ENCODE data around the gene KRT1. TPM values are rescaled to one million over a fixed set of nuclear protein-coding genes. Genes with fewer than 3 reads are reported as not detected.

The KRT1 gene
- total and polyA plus RNA-seq, 9 donors: not detected

DNA sequence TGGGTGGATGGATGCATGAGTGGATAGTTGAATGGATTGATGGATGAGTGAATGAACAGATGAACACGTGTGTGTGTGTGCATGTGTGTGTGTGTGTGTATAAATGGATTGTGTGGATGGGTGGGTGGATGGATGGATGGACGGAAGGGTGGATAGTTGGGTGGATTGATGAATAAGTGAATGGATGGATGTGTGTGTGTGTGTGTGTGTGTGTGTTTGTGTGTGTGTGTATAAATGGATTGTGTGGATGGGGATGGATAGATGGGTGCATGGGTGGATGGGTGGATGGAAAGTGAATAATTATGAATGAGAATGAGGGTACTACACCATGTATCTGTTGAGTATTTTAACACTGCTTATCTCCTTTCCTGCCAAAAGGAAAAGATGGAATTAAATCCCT is 22.1 kb upstream of the KRT1 start:
- WGBS, 3 donors: 71 to 85% (median 77%) methylated on average over 2 of the region's 2 CpGs
- H3K36me3 ChIP-seq: no peaks in the 10 kb centered on the region
- H3K4me3 ChIP-seq: no peak overlapping the region
- no peaks in the 10 kb centered on the region for H3K4me1 ChIP-seq (ENCODE audit: insufficient read depth)
- TF ChIP-seq CTCF (IDR thresholded peaks at IDR 0.05): no peak
- TF ChIP-seq POLR2A (IDR thresholded peaks at IDR 0.05): no peak
- no peak for TF ChIP-seq EP300 (IDR thresholded peaks at IDR 0.05)
- H3K27ac ChIP-seq: no peak overlapping the region
- no peak for DNase-seq
- H3K27me3 ChIP-seq: no peaks in the 10 kb centered on the region
- no peaks in the 10 kb centered on the region for H3K9me3 ChIP-seq
- intact Hi-C loops (cut with DNase I): no loop called here

- no peak overlapping the region for H3K4me3 ChIP-seq
- 74 to 82% (median 78%) methylated on average over 10 to 12 of the region's 12 CpGs for WGBS, 3 donors
- no peak for TF ChIP-seq CTCF (IDR thresholded peaks at IDR 0.05)
- no peak for TF ChIP-seq POLR2A (IDR thresholded peaks at IDR 0.05)
- TF ChIP-seq EP300 (IDR thresholded peaks at IDR 0.05): no peak
- H3K4me1 ChIP-seq (ENCODE audit: insufficient read depth): no peaks in the 10 kb centered on the region
- no peak for DNase-seq
- no peaks in the 10 kb centered on the region for H3K9me3 ChIP-seq
- no peaks in the 10 kb centered on the region for H3K27me3 ChIP-seq
- intact Hi-C loops (cut with DNase I): no loop called here
- no peak overlapping the region for H3K27ac ChIP-seq
- no peaks in the 10 kb centered on the region for H3K36me3 ChIP-seq
These were observed 21.1 kb upstream of the KRT1 start for GRCh38 chr12:52701281-52701680.

- no peak for TF ChIP-seq POLR2A (IDR thresholded peaks at IDR 0.05)
- TF ChIP-seq CTCF (IDR thresholded peaks at IDR 0.05): no peak
- TF ChIP-seq EP300 (IDR thresholded peaks at IDR 0.05): no peak
- no peaks in the 10 kb centered on the region for H3K4me1 ChIP-seq (ENCODE audit: insufficient read depth)
- WGBS, 3 donors: 58 to 63% (median 62%) methylated on average over 2 of the region's 2 CpGs
- H3K36me3 ChIP-seq: no peaks in the 10 kb centered on the region
- intact Hi-C loops (cut with DNase I): no loop called here
- no peaks in the 10 kb centered on the region for H3K9me3 ChIP-seq
- DNase-seq: no peak
- H3K27ac ChIP-seq: no peak overlapping the region
- no peak overlapping the region for H3K4me3 ChIP-seq
- no peaks in the 10 kb centered on the region for H3K27me3 ChIP-seq
These were observed 19.8 kb upstream of the KRT1 start for GRCh38 chr12:52699960-52700359.

GRCh38 chr12:52699373-52699772 is 19.2 kb upstream of the KRT1 start:
- H3K4me3 ChIP-seq: no peak overlapping the region
- 73 to 89% (median 86%) methylated on average over 2 of the region's 2 CpGs for WGBS, 3 donors
- H3K4me1 ChIP-seq (ENCODE audit: insufficient read depth): no peaks in the 10 kb centered on the region
- intact Hi-C loops (cut with DNase I): no loop called here
- no peak overlapping the region for H3K27ac ChIP-seq
- H3K27me3 ChIP-seq: no peaks in the 10 kb centered on the region
- no peaks in the 10 kb centered on the region for H3K9me3 ChIP-seq
- no peak for DNase-seq
- TF ChIP-seq EP300 (IDR thresholded peaks at IDR 0.05) (no peak), CTCF (IDR thresholded peaks at IDR 0.05) (no peak), POLR2A (IDR thresholded peaks at IDR 0.05) (no peak)
- H3K36me3 ChIP-seq: no peaks in the 10 kb centered on the region

Measured in ovary (tissue), 9 donors.